DND-41 (cell line): ENCODE results near the gene COL20A1.

ENCODE experiments used
- ATAC-seq: fragments of 200-7000 bp; cut with Tn5 transposase; 3 replicates; pipeline ENCODE4 v1.9.1; 2021; ENCODE audit warnings: low read depth; ENCODE audit not compliant: insufficient read depth
- DNase-seq: peaks from one replicate; pipeline ENCODE4 v3.0.0-alpha.2; 2020
- H2AFZ ChIP-seq: 2 replicates; pipeline ENCODE4 v1.6.0; 2012; ENCODE audit warnings: low read depth, low read length
- H3K27ac ChIP-seq: 2 replicates; pipeline ENCODE4 v1.5.1; 2012; ENCODE audit warnings: low read length, inconsistent platforms
- H3K27me3 ChIP-seq: fragments of 200-600 bp; sonication (generic); 2 replicates; pipeline ENCODE4 v1.6.0; 2012; ENCODE audit warnings: low read length, mild to moderate bottlenecking, inconsistent platforms; ENCODE audit not compliant: insufficient read depth, poor library complexity
- H3K36me3 ChIP-seq: 2 replicates; pipeline ENCODE4 v1.5.1; 2012; ENCODE audit warnings: low read length, inconsistent platforms; ENCODE audit not compliant: insufficient read depth
- H3K4me1 ChIP-seq: 2 replicates; pipeline ENCODE4 v1.5.1; 2012; ENCODE audit warnings: mild to moderate bottlenecking, low read length; ENCODE audit not compliant: insufficient read depth
- H3K4me2 ChIP-seq: 2 replicates; pipeline ENCODE4 v1.6.0; 2012; ENCODE audit warnings: mild to moderate bottlenecking, moderate library complexity, low read length, inconsistent platforms; ENCODE audit not compliant: insufficient read depth
- H3K4me3 ChIP-seq, 2 experiments: fragments of 200-600 bp in 1 of 2; shearing (Covaris generic) in 1 of 2; 2 replicates each; pipeline ENCODE4 v1.5.1; 2012 to 2016; ENCODE audit warnings: inconsistent platforms in 2 of 2, low read length in 2 of 2, mild to moderate bottlenecking in 2 of 2, low read depth in 1 of 2, moderate library complexity in 1 of 2
- H3K79me2 ChIP-seq: 2 replicates; pipeline ENCODE4 v1.6.0; 2012; ENCODE audit warnings: low read length, inconsistent platforms; ENCODE audit not compliant: insufficient read depth
- H3K9ac ChIP-seq: 2 replicates; pipeline ENCODE4 v1.6.0; 2012; ENCODE audit warnings: low read depth, mild to moderate bottlenecking, inconsistent platforms, low read length, moderate library complexity
- H3K9me3 ChIP-seq: 2 replicates; pipeline ENCODE4 v1.5.1; 2012; ENCODE audit warnings: low read length, moderate library complexity, mild to moderate bottlenecking, inconsistent platforms; ENCODE audit not compliant: insufficient read depth, severe bottlenecking
- H4K20me1 ChIP-seq: 2 replicates; pipeline ENCODE4 v1.6.0; 2012; ENCODE audit warnings: low read length; ENCODE audit not compliant: insufficient read depth
- EZH2 ChIP-seq: IDR thresholded peaks from 3 replicates; pipeline ENCODE4 v1.6.1; 2012; ENCODE audit warnings: borderline replicate concordance, low read depth, mild to moderate bottlenecking, moderate library complexity, low read length, inconsistent platforms; ENCODE audit not compliant: severe bottlenecking
- TF ChIP-seq, protein P1 (sequence below): IDR thresholded peaks from 2 replicates; pipeline ENCODE4 v1.5.1; 2012; ENCODE audit warnings: borderline replicate concordance, low read length, moderate library complexity, mild to moderate bottlenecking; ENCODE audit not compliant: poor library complexity, severe bottlenecking; ENCODE audit errors: extremely low read depth

COL20A1 gene

DNA sequence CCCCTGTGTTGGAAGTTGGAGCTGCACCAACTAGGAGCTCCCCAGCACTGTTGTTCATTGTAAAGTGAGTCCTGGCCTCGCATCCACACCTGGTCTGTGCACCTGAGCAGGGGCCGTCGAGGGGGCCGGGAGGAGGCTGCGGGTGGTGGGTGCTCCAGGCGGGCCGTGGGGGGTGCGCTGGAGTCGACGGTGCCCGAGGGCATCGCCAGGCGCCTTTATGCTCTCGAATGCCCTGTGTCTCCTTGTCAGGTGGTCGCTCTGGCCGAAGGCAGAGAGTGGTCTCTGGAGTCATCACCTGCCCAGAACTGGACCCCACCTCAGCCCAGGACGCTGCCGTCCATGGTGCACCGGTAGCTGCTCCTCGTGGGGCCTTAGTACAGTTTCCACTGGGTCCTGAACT, 16.0 kb upstream of the COL20A1 start:
- Histone ChIP-seq H2AFZ (no peak overlapping the region), H3K27ac (no peak overlapping the region), H4K20me1 (peaks cover 56% of the 10 kb centered on the region), H3K4me2 (no peak overlapping the region), H3K79me2 (peaks cover 52% of the 10 kb centered on the region), H3K36me3 (peaks cover 68% of the 10 kb centered on the region), H3K27me3 (no peaks in the 10 kb centered on the region), H3K4me3 (no peak overlapping the region), H3K9ac (no peak overlapping the region), H3K9me3 (no peaks in the 10 kb centered on the region), H3K4me1 (peaks cover 27% of the 10 kb centered on the region)
- DNase-seq (no peak), ATAC-seq (no peak)
- TF ChIP-seq, protein P1, sequence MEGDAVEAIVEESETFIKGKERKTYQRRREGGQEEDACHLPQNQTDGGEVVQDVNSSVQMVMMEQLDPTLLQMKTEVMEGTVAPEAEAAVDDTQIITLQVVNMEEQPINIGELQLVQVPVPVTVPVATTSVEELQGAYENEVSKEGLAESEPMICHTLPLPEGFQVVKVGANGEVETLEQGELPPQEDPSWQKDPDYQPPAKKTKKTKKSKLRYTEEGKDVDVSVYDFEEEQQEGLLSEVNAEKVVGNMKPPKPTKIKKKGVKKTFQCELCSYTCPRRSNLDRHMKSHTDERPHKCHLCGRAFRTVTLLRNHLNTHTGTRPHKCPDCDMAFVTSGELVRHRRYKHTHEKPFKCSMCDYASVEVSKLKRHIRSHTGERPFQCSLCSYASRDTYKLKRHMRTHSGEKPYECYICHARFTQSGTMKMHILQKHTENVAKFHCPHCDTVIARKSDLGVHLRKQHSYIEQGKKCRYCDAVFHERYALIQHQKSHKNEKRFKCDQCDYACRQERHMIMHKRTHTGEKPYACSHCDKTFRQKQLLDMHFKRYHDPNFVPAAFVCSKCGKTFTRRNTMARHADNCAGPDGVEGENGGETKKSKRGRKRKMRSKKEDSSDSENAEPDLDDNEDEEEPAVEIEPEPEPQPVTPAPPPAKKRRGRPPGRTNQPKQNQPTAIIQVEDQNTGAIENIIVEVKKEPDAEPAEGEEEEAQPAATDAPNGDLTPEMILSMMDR = no peak
- TF ChIP-seq EZH2 = no peak

DNA sequence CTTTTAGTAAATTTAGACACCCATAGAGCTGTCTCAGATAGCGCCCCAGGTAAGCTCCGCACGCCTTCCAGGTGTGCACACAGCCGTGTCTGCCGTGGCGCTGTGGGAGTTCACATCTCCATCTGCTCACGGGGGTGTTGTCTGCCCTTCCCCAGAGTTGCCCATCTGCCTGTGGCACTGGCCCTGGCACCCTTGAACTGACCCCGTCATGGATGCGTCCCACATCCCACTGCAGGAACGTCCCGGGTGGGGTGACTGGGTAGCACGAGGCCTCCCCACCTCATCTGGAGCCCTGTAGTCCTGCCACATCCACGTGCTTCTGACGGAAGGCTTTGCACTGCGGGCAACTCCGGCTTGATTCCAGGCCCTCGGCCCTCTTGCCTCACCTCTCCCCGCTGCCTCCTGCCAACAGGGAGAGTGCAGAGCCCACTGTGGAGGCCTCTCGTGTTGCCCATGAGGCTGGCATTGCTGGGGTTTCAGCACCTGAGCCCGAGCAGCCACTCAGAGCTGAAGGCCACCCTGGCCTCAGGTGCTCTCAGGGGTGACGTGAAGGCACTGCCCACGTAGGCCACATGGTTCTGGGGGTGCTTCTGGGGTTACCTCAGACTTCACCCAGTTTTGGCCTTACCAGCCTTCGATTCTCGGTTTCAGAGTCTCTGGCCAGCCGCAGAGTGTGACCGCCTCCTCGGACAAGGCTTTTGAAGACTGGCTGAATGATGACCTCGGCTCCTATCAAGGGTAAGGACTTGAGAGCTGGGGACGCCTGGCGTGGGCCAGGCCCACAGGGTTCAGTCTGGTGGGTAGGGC, 15.3 kb upstream of the COL20A1 start:
- Histone ChIP-seq H3K9me3 (no peaks in the 10 kb centered on the region), H3K27me3 (no peaks in the 10 kb centered on the region), H3K4me1 (peaks cover 25% of the 10 kb centered on the region), H2AFZ (no peak overlapping the region), H3K9ac (no peak overlapping the region), H3K4me3 (no peak overlapping the region), H4K20me1 (peaks cover 56% of the 10 kb centered on the region), H3K27ac (no peak overlapping the region), H3K4me2 (no peak overlapping the region), H3K79me2 (peaks cover 51% of the 10 kb centered on the region), H3K36me3 (peaks cover 75% of the 10 kb centered on the region)
- ATAC-seq (no peak), DNase-seq (no peak)
- TF ChIP-seq, protein P1 = no peak
- TF ChIP-seq EZH2 = no peak

DNA sequence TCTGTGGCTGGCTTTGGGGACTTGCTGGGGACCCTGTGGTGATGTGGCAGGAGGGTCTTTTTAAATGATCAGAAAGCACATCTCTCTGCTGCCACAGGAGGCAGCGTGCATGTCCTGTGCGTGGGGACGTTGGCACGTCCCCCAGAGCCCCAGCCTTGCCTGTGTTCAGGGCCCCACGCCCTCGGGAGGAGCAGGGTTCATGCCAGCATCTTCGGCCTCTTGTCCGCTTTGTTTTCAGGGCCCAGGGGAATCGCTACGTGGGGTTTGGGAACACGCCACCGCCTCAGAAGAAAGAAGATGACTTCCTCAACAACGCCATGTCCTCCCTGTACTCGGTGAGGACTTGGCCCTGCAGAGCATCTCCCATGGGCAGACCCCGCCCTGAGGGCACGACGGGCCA, 14.3 kb upstream of the COL20A1 start:
- H3K9ac ChIP-seq = no peak overlapping the region
- no peak overlapping the region for H2AFZ ChIP-seq
- peaks cover 85% of the 10 kb centered on the region for H3K36me3 ChIP-seq
- H3K4me2 ChIP-seq = no peak overlapping the region
- H3K9me3 ChIP-seq = no peaks in the 10 kb centered on the region
- no peak overlapping the region for H3K4me3 ChIP-seq
- TF ChIP-seq EZH2 = no peak
- TF ChIP-seq, protein P1 = peak; percentile 25
- H4K20me1 ChIP-seq = peaks cover 49% of the 10 kb centered on the region
- no peak for ATAC-seq
- DNase-seq = no peak
- no peak overlapping the region for H3K27ac ChIP-seq
- no peaks in the 10 kb centered on the region for H3K27me3 ChIP-seq
- peaks cover 27% of the 10 kb centered on the region for H3K4me1 ChIP-seq
- H3K79me2 ChIP-seq = peaks cover 41% of the 10 kb centered on the region
